Transverse colon (tissue), 4 donors: ENCODE measurements around the gene CCDC69. TPM values are rescaled to one million over a fixed set of nuclear protein-coding genes. Genes with fewer than 3 reads are reported as not detected.

Experiments used
- DNase-seq: peaks from one replicate; pipeline ENCODE4 v3.0.0-alpha.2; 2019
- H3K27ac ChIP-seq, 4 donors: fragments of 200-600 bp; sonication (generic); 2 replicates each; pipeline ENCODE4 v1.5.1; 2016 to 2018; ENCODE audit warnings: inconsistent platforms in 4 of 4
- H3K27me3 ChIP-seq: fragments of 200-600 bp; sonication (generic); 2 replicates; pipeline ENCODE4 v1.5.1; 2017; ENCODE audit warnings: inconsistent platforms
- H3K36me3 ChIP-seq, 4 donors: fragments of 200-600 bp; sonication (generic); 2 replicates each; pipeline ENCODE4 v1.5.1; 2017 to 2019; ENCODE audit warnings: inconsistent platforms in 4 of 4
- H3K4me1 ChIP-seq, 4 donors: fragments of 200-600 bp; sonication (generic); 2 replicates each; pipeline ENCODE4 v1.5.1; 2017 to 2020; ENCODE audit warnings: inconsistent platforms in 4 of 4
- H3K4me3 ChIP-seq, 4 donors: fragments of 200-600 bp; sonication (generic); 1 replicate in 1 of 4; 2 replicates in 3 of 4; pipeline versions ENCODE4 v1.5.1 to v1.6.1; 2017 to 2019; ENCODE audit warnings: inconsistent platforms in 4 of 4
- H3K9me3 ChIP-seq, 2 donors: fragments of 200-600 bp; sonication (generic); 2 replicates each; pipeline ENCODE4 v1.5.1; 2017 to 2019; ENCODE audit warnings: inconsistent platforms in 2 of 2
- CTCF ChIP-seq, 5 experiments: fragments of 200-600 bp in 3 of 5; fragments of 450-650 bp in 2 of 5; sonication (generic) in 3 of 5; IDR thresholded peaks; 1 replicate in 2 of 5; 2 replicates in 3 of 5; pipeline ENCODE4 v1.5.1; 2016 to 2017; ENCODE audit warnings: antibody characterized with exemption in 5 of 5, inconsistent platforms in 3 of 5, mild to moderate bottlenecking in 2 of 5, moderate library complexity in 1 of 5
- EP300 ChIP-seq: sonication (generic); formaldehyde crosslinking; IDR thresholded peaks from one replicate; pipeline ENCODE4 v1.6.1; 2017; ENCODE audit warnings: antibody characterized with exemption, low read depth
- POLR2A ChIP-seq: fragments of 450-650 bp; IDR thresholded peaks from one replicate; pipeline ENCODE4 v1.6.1; 2016; ENCODE audit warnings: antibody characterized with exemption, mild to moderate bottlenecking, moderate library complexity
- POLR2AphosphoS5 ChIP-seq, 3 donors: sonication (generic); formaldehyde crosslinking; IDR thresholded peaks; one replicate each; pipeline ENCODE4 v1.6.1; 2016; ENCODE audit warnings: antibody characterized with exemption in 3 of 3
- WGBS, 2 donors: methylation state at CpG; one replicate each; pipeline ENCODE4 v1.1.5; 2018; ENCODE audit warnings: low coverage in 1 of 2; 5-methylcytosine and 5-hydroxymethylcytosine counted together
- in situ Hi-C, 4 donors: fragments of 200-750 bp; cut with MboI; loops; one replicate each; pipeline versions ENCODE4 v1.15.0 to v1.15.1; 2017; ENCODE audit warnings: low sequenced_read_pairs in 3 of 4, low pct_ligation_motif_present in 1 of 4, low pct_unique_long_range_greater_than_20kb in 1 of 4
- intact Hi-C: fragments of 100-400 bp; cut with DNase I; formaldehyde crosslinking; loops from one replicate; pipeline ENCODE4 v1.15.1; 2023; ENCODE audit warnings: low total_unique reads
- total RNA-seq, 4 donors: library from RNA; depleted of rRNA; stranded (reverse); fragments of >200 nt; gene quantifications; one replicate each; pipeline ENCODE4 v1.1.0, GENCODE V29; 2016

The CCDC69 gene
- total RNA-seq, 4 donors from 2014 or later, result 37.7 to 89.2 (median 62.1) TPM

GRCh38 chr5:151225071-151225470 is 1.2 kb upstream of the CCDC69 start:
- Histone ChIP-seq H3K27me3 (no peaks in the 10 kb centered on the region), H3K4me1 (peaks cover 4 to 35% (median 25%) of the 10 kb centered on the region in 4 donors), H3K9me3 (no peaks in the 10 kb centered on the region), H3K27ac (peak overlapping the region in 2 of 4 donors; percentile 91 to 95), H3K4me3 (no peak overlapping the region), H3K36me3 (no peaks in the 10 kb centered on the region)
- 75 to 99% methylated on average over 1 to 4 of the region's 4 CpGs for WGBS, 2 donors
- intact Hi-C loops (no loop called here), in situ Hi-C loops (no loop called here)
- TF ChIP-seq POLR2AphosphoS5 (IDR thresholded peaks at IDR 0.05), result no peak
- no peak for TF ChIP-seq EP300
- no peak for DNase-seq

- 70 to 81% methylated on average over 6 of the region's 6 CpGs for whole genome bisulfite sequencing, 2 donors
- Histone ChIP-seq H3K4me3 (peak overlapping the region in 2 of 4 donors; percentile 75 to 86), H3K27ac (peak overlapping the region; percentile 85 to 95 (median 92)), H3K4me1 (peaks cover 4 to 39% (median 26%) of the 10 kb centered on the region in 4 donors), H3K36me3 (no peaks in the 10 kb centered on the region), H3K27me3 (no peaks in the 10 kb centered on the region), H3K9me3 (no peaks in the 10 kb centered on the region)
- intact Hi-C loops (loop anchor here (5.0 kb wide), 1 partner anchor 47 kb away; no protein-coding TSS in a partner anchor), in situ Hi-C loops (no loop called here)
- no peak for DNase-seq
- no peak for TF ChIP-seq CTCF (IDR thresholded peaks at IDR 0.05)
These were observed 480 bp upstream of the CCDC69 start for GRCh38 chr5:151224372-151224771.

GRCh38 chr5:151222790-151223446 is 974 bp downstream of the CCDC69 start:
- TF ChIP-seq CTCF (IDR thresholded peaks at IDR 0.05) (no peak), POLR2AphosphoS5 (IDR thresholded peaks at IDR 0.05) (peak in 1 of 3 donors; percentile 13)

GRCh38 chr5:151222054-151222789 is 1.7 kb downstream of the CCDC69 start:
- Histone ChIP-seq H3K27ac (peak overlapping the region; percentile 85 to 95 (median 92)), H3K4me1 (peaks cover 6 to 51% (median 32%) of the 10 kb centered on the region in 4 donors), H3K36me3 (no peaks in the 10 kb centered on the region), H3K27me3 (no peaks in the 10 kb centered on the region), H3K4me3 (peak overlapping the region; percentile 1 to 86 (median 38)), H3K9me3 (no peaks in the 10 kb centered on the region)
- WGBS, 2 donors, result 68 to 73% methylated on average over 4 to 6 of the region's 6 CpGs
- in situ Hi-C loops, result no loop called here
- intact Hi-C loops, result loop anchor here (5.0 kb wide), 1 partner anchor 45 kb away; no protein-coding TSS in a partner anchor
- TF ChIP-seq POLR2AphosphoS5 (IDR thresholded peaks at IDR 0.05) (no peak), CTCF (IDR thresholded peaks at IDR 0.05) (no peak), EP300 (no peak), POLR2A (no peak)
- no peak for DNase-seq

More at GRCh38 chr5:151222790-151223446, 974 bp downstream of the CCDC69 start:
- peak overlapping the region; percentile 72 to 86 (median 74) for H3K4me3 ChIP-seq
- intact Hi-C loops, result loop anchor here (5.0 kb wide), 1 partner anchor 46 kb away; no protein-coding TSS in a partner anchor
- in situ Hi-C loops, result no loop called here
- peak overlapping the region; percentile 85 to 95 (median 92) for H3K27ac ChIP-seq
- H3K4me1 ChIP-seq, result peaks cover 4 to 44% (median 32%) of the 10 kb centered on the region in 4 donors
- H3K9me3 ChIP-seq, result no peaks in the 10 kb centered on the region
- no peaks in the 10 kb centered on the region for H3K27me3 ChIP-seq
- DNase-seq, result peak; percentile 69
- H3K36me3 ChIP-seq, result no peaks in the 10 kb centered on the region
- WGBS, 2 donors, result 20% methylated on average over 4 of the region's 4 CpGs; no CpG with 5 or more reads in 1 of the 2 donors
